ENCODE results near the gene SNAPC3. TPM values are rescaled to one million over a fixed set of nuclear protein-coding genes. Genes with fewer than 3 reads are reported as not detected.

SNAPC3 gene
- total RNA-seq, 2 experiments from 2014 or later = 54.2 to 57.2 TPM

DNA sequence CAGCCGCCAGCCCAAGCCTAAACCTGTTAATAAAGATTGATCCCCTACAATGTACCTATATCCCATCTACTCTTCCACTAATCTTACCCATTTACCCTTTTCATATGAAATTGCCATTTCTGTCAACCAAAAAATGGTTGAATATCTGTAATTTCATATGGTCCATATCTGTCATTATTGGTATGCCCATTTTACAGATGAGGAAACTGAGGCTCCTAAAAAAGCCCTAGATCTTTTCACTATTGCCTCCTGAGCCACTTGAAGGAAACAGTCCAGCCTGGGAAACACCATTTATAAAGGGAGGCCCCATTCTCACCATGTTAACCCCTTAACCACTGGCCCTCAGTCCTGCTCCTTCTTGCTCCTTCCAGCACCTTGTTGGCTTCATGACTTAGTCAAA, 41.2 kb upstream of the SNAPC3 start:
- DNase-seq (ENCODE audit: low spot score) = no peak
- ChIA-PET CTCF (ENCODE audit: unreplicated experiment) (no interaction called here), POLR2A (no interaction called here)
- Histone ChIP-seq H2AFZ (ENCODE audit: low read length) (no peak overlapping the region), H3K79me2 (ENCODE audit: insufficient read depth, low read depth, low read length) (no peaks in the 10 kb centered on the region), H3K4me3 (ENCODE audit: low read depth, low read length, poor library complexity, severe bottlenecking) (no peak overlapping the region), H3K4me1 (ENCODE audit: insufficient read depth, low read length, poor library complexity, severe bottlenecking) (no peaks in the 10 kb centered on the region), H3K27ac (ENCODE audit: low read depth, low read length, poor library complexity, severe bottlenecking) (no peak overlapping the region), H3K9me2 (ENCODE audit: insufficient read depth, low read length) (no peaks in the 10 kb centered on the region), H3K9me3 (ENCODE audit: low read length) (no peaks in the 10 kb centered on the region), H3K4me2 (ENCODE audit: low read length) (no peak overlapping the region), H4K20me1 (ENCODE audit: insufficient read depth, low read length) (no peaks in the 10 kb centered on the region), H3K36me3 (ENCODE audit: insufficient read depth, low read length) (no peaks in the 10 kb centered on the region)
- no peak for TF ChIP-seq EZH2phosphoT487 (IDR thresholded peaks at IDR 0.05; ENCODE audit: borderline replicate concordance, low read depth, low read length)
- TF ChIP-seq, protein P1, sequence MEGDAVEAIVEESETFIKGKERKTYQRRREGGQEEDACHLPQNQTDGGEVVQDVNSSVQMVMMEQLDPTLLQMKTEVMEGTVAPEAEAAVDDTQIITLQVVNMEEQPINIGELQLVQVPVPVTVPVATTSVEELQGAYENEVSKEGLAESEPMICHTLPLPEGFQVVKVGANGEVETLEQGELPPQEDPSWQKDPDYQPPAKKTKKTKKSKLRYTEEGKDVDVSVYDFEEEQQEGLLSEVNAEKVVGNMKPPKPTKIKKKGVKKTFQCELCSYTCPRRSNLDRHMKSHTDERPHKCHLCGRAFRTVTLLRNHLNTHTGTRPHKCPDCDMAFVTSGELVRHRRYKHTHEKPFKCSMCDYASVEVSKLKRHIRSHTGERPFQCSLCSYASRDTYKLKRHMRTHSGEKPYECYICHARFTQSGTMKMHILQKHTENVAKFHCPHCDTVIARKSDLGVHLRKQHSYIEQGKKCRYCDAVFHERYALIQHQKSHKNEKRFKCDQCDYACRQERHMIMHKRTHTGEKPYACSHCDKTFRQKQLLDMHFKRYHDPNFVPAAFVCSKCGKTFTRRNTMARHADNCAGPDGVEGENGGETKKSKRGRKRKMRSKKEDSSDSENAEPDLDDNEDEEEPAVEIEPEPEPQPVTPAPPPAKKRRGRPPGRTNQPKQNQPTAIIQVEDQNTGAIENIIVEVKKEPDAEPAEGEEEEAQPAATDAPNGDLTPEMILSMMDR (conservative IDR thresholded peaks at IDR 0.05; ENCODE audit: low read length) = no peak
- BruUV-seq (replicated peaks) = no TSS peak
- intact Hi-C loops (cut with micrococcal nuclease; ENCODE audit: unreplicated experiment) = no loop called here

DNA sequence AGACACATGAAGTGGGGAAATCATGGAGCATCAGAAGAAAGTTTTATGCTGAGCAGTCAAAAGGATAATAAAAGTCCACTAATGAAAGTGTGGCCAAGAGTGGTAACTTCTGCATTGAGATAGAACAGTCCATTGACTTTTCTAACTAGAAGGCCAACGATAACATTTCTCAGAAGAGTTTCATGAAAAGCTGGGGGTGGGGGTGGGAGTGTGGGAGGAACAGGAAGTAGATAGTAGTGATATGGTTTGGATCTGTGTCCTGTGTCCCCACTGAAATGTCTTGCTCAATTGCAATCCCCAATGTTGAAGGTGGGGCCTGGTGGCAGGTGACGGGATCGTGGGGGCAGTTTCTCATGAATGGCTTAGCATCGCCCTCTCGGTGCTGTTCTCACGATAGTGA, 36.2 kb upstream of the SNAPC3 start:
- ChIA-PET CTCF (ENCODE audit: unreplicated experiment) (no interaction called here), POLR2A (interaction anchor here (0.6 kb wide), 1 partner anchor 302 kb away, joined by 3 read pairs; no protein-coding TSS in a partner anchor)
- H3K9me2 ChIP-seq (ENCODE audit: insufficient read depth, low read length) = no peaks in the 10 kb centered on the region
- no peaks in the 10 kb centered on the region for H3K36me3 ChIP-seq (ENCODE audit: insufficient read depth, low read length)
- DNase-seq (ENCODE audit: low spot score) = no peak
- no peak overlapping the region for H3K27ac ChIP-seq (ENCODE audit: low read depth, low read length, poor library complexity, severe bottlenecking)
- H3K4me3 ChIP-seq (ENCODE audit: low read depth, low read length, poor library complexity, severe bottlenecking) = no peak overlapping the region
- H3K4me1 ChIP-seq (ENCODE audit: insufficient read depth, low read length, poor library complexity, severe bottlenecking) = no peaks in the 10 kb centered on the region
- H3K9me3 ChIP-seq (ENCODE audit: low read length) = no peaks in the 10 kb centered on the region
- intact Hi-C loops (cut with micrococcal nuclease; ENCODE audit: unreplicated experiment) = no loop called here
- TF ChIP-seq, protein P1 (conservative IDR thresholded peaks at IDR 0.05; ENCODE audit: low read length) = no peak
- TF ChIP-seq EZH2phosphoT487 (IDR thresholded peaks at IDR 0.05; ENCODE audit: borderline replicate concordance, low read depth, low read length) = no peak
- no peak overlapping the region for H3K4me2 ChIP-seq (ENCODE audit: low read length)
- no peak overlapping the region for H2AFZ ChIP-seq (ENCODE audit: low read length)
- no peaks in the 10 kb centered on the region for H4K20me1 ChIP-seq (ENCODE audit: insufficient read depth, low read length)
- BruUV-seq (replicated peaks) = no TSS peak
- no peaks in the 10 kb centered on the region for H3K79me2 ChIP-seq (ENCODE audit: insufficient read depth, low read depth, low read length)

DNA sequence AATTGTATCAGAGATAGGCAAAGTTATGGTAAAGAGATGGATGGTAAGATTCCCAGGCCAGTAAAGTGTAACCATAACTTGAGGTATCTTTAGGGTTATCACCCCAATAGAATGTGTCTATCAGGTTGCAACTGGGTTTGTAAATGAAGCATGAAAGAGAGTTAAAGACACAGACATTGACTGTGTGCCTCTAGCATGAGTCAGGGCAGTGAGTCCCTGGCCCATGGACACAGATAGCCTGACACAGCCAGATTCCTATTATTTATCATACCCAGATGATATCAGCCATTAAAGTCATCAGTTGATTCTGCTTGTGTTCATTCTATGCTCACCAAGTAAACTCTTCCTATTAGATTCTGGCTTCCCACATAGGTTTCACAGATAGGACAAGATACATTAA, 33.5 kb upstream of the SNAPC3 start:
- BruUV-seq (replicated peaks) = no TSS peak
- Histone ChIP-seq H2AFZ (ENCODE audit: low read length) (no peak overlapping the region), H3K36me3 (ENCODE audit: insufficient read depth, low read length) (no peaks in the 10 kb centered on the region), H4K20me1 (ENCODE audit: insufficient read depth, low read length) (no peaks in the 10 kb centered on the region), H3K79me2 (ENCODE audit: insufficient read depth, low read depth, low read length) (no peaks in the 10 kb centered on the region), H3K9me3 (ENCODE audit: low read length) (no peaks in the 10 kb centered on the region), H3K4me2 (ENCODE audit: low read length) (no peak overlapping the region), H3K27ac (ENCODE audit: low read depth, low read length, poor library complexity, severe bottlenecking) (no peak overlapping the region), H3K4me3 (ENCODE audit: low read depth, low read length, poor library complexity, severe bottlenecking) (no peak overlapping the region), H3K9me2 (ENCODE audit: insufficient read depth, low read length) (no peaks in the 10 kb centered on the region), H3K4me1 (ENCODE audit: insufficient read depth, low read length, poor library complexity, severe bottlenecking) (no peaks in the 10 kb centered on the region)
- intact Hi-C loops (cut with micrococcal nuclease; ENCODE audit: unreplicated experiment) = no loop called here
- no peak for TF ChIP-seq EZH2phosphoT487 (IDR thresholded peaks at IDR 0.05; ENCODE audit: borderline replicate concordance, low read depth, low read length)
- TF ChIP-seq, protein P1 (conservative IDR thresholded peaks at IDR 0.05; ENCODE audit: low read length) = no peak
- CTCF ChIA-PET (ENCODE audit: unreplicated experiment) = no interaction called here
- no peak for DNase-seq (ENCODE audit: low spot score)
- POLR2A ChIA-PET = no interaction called here

Data from OCI-LY7 (cell line).